ENCODE results near the gene MARK3.
A peak's percentile ranks its signal among the peaks of the same experiment; 100 is the strongest.

The MARK3 gene

GRCh38 chr14:103372552-103373304 is 12.5 kb upstream of the MARK3 start:
- H3K4me2 ChIP-seq (ENCODE audit: low read length): no peak overlapping the region
- H3K9me3 ChIP-seq (ENCODE audit: control insufficient read depth, low read length): no peaks in the 10 kb centered on the region
- H2AFZ ChIP-seq: peak overlapping the region; percentile 38
- H3K27ac ChIP-seq: no peak overlapping the region
- peaks cover 4% of the 10 kb centered on the region for H3K4me1 ChIP-seq
- H3K4me3 ChIP-seq (ENCODE audit: low read depth, low read length): no peak overlapping the region
- no peaks in the 10 kb centered on the region for H3K79me2 ChIP-seq
- no peaks in the 10 kb centered on the region for H3K27me3 ChIP-seq (ENCODE audit: control insufficient read depth, insufficient read depth, low read length)
- no peak overlapping the region for H3K9ac ChIP-seq
- H3K36me3 ChIP-seq (ENCODE audit: control insufficient read depth, insufficient read depth, low read length): no peaks in the 10 kb centered on the region
- no peak for TF ChIP-seq CTCF (IDR thresholded peaks at IDR 0.05)

GRCh38 chr14:103374121-103374520 is 11.1 kb upstream of the MARK3 start:
- Histone ChIP-seq H2AFZ (peak overlapping the region; percentile 50), H3K9me3 (ENCODE audit: control insufficient read depth, low read length) (no peaks in the 10 kb centered on the region), H3K79me2 (no peaks in the 10 kb centered on the region), H3K4me1 (peaks cover 4% of the 10 kb centered on the region), H3K27ac (no peak overlapping the region), H3K4me2 (ENCODE audit: low read length) (peak overlapping the region; percentile 30), H3K27me3 (ENCODE audit: control insufficient read depth, insufficient read depth, low read length) (no peaks in the 10 kb centered on the region), H3K4me3 (ENCODE audit: low read depth, low read length) (no peak overlapping the region), H3K36me3 (ENCODE audit: control insufficient read depth, insufficient read depth, low read length) (no peaks in the 10 kb centered on the region), H3K9ac (no peak overlapping the region)
- TF ChIP-seq CTCF (IDR thresholded peaks at IDR 0.05): no peak

DNA sequence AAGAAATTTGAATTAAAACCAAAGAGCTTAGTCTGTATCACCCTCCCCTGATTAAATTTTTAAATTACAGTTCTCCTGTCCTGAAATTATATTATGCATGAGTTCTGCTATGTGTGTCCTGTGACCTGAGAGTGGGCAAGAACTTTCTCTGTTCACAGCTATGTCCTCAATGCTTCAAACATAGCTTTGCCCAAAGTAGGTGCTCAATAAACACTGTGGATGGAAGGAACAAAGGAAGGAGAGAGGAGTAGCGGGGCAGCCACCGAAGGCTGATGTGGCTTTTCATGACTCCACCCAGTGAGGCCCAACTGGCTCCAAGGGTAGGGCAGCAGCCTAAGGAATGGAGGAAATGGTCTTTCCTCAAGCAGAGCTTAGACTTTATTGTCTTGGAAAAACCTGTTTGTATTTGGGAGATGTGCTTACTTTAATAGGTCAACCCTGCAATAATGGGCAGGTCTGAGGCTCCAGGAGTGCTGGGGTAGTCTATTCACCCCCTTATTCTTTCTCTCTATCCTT is 7.6 kb upstream of the MARK3 start:
- H2AFZ ChIP-seq: no peak overlapping the region
- H3K9ac ChIP-seq: no peak overlapping the region
- no peak for TF ChIP-seq CTCF (IDR thresholded peaks at IDR 0.05)
- H3K27me3 ChIP-seq (ENCODE audit: control insufficient read depth, insufficient read depth, low read length): no peaks in the 10 kb centered on the region
- H3K4me3 ChIP-seq (ENCODE audit: low read depth, low read length): no peak overlapping the region
- H3K4me2 ChIP-seq (ENCODE audit: low read length): no peak overlapping the region
- H3K79me2 ChIP-seq: no peaks in the 10 kb centered on the region
- H3K4me1 ChIP-seq: peaks cover 4% of the 10 kb centered on the region
- no peaks in the 10 kb centered on the region for H3K36me3 ChIP-seq (ENCODE audit: control insufficient read depth, insufficient read depth, low read length)
- H3K9me3 ChIP-seq (ENCODE audit: control insufficient read depth, low read length): no peaks in the 10 kb centered on the region
- H3K27ac ChIP-seq: no peak overlapping the region

DNA sequence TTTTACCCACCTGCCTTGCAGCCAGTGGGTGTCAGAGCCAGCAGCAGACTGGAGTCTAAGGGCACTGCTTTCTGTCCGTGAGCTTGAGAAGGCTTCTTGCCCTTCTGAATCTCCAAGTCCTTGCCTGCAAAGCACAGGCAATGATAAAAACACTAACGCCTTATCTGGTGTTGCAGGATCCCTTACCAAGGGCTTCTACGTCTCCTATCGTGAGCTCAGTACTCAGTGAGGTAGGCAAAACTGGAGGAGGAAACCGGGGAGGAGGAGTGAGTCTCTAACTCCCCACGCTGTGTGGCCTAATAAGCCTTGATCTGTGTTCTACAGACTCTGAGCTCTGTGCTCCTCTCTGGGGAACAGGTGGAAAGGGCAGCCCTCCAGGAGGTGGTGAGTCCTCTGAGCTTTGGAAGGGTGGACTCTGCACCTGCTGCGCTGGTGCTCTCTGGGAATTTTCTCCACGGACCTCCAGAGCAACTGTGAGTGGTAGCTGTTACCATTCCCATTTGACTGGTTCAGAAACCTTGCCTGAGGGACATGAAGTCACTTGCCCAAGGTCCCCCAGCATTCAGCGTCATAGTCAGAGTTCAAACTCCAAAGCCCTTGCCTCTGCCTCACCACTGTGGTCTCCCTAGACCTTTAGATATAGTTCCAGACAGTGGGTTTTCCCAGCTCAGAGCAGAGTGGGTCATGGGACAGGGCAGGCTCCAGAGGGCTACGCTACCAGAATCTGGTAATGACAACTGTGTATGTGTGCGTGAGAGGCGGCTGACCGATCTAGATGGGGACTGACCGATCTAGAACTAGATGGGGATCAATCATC is 7.0 kb upstream of the MARK3 start:
- H3K4me2 ChIP-seq (ENCODE audit: low read length): no peak overlapping the region
- H3K9me3 ChIP-seq (ENCODE audit: control insufficient read depth, low read length): no peaks in the 10 kb centered on the region
- H3K79me2 ChIP-seq: no peaks in the 10 kb centered on the region
- H3K4me3 ChIP-seq (ENCODE audit: low read depth, low read length): no peak overlapping the region
- H3K27me3 ChIP-seq (ENCODE audit: control insufficient read depth, insufficient read depth, low read length): no peaks in the 10 kb centered on the region
- no peak overlapping the region for H3K27ac ChIP-seq
- H3K36me3 ChIP-seq (ENCODE audit: control insufficient read depth, insufficient read depth, low read length): no peaks in the 10 kb centered on the region
- H3K9ac ChIP-seq: no peak overlapping the region
- TF ChIP-seq CTCF (IDR thresholded peaks at IDR 0.05): no peak
- H3K4me1 ChIP-seq: peaks cover 4% of the 10 kb centered on the region
- H2AFZ ChIP-seq: no peak overlapping the region

All from parathyroid adenoma (tissue), 2 donors.